GM19099 (cell line): ENCODE results near the gene FBXO46.
A peak's percentile ranks its signal among the peaks of the same experiment; 100 is the strongest.

Experiments used
- POLR2A ChIP-seq: IDR thresholded peaks from 3 replicates; pipeline ENCODE4 v1.6.1; 2011; ENCODE audit warnings: low read depth; ENCODE audit not compliant: insufficient read length; ENCODE audit errors: extremely low read depth

Gene FBXO46

GRCh38 chr19:45730368-45731288 is at the start of gene FBXO46:
Gene FBXO46 (minus strand): TSS chr19:45730896. CDS start chr19:45713495, 17,401 bp downstream.
- peak; percentile 79 for TF ChIP-seq POLR2A

- no peak for TF ChIP-seq POLR2A
Observed at GRCh38 chr19:45780146-45780447, 49.4 kb upstream of the FBXO46 start.

GRCh38 chr19:45779231-45780145 is 48.8 kb upstream of the FBXO46 start:
- TF ChIP-seq POLR2A, result no peak

GRCh38 chr19:45778010-45778661 is 47.4 kb upstream of the FBXO46 start:
- TF ChIP-seq POLR2A, result no peak

GRCh38 chr19:45777395-45777961 is 46.8 kb upstream of the FBXO46 start:
- no peak for TF ChIP-seq POLR2A

GRCh38 chr19:45774765-45775164 is 44.1 kb upstream of the FBXO46 start:
- TF ChIP-seq POLR2A, result no peak

- TF ChIP-seq POLR2A, result no peak
Observed at GRCh38 chr19:45773384-45773783, 42.7 kb upstream of the FBXO46 start.

GRCh38 chr19:45772912-45773311 is 42.2 kb upstream of the FBXO46 start:
- TF ChIP-seq POLR2A, result no peak

GRCh38 chr19:45772130-45772840 is 41.6 kb upstream of the FBXO46 start:
- TF ChIP-seq POLR2A, result no peak

GRCh38 chr19:45771311-45771933 is 40.7 kb upstream of the FBXO46 start:
- TF ChIP-seq POLR2A, result no peak

- TF ChIP-seq POLR2A, result no peak
Observed at GRCh38 chr19:45770192-45771101, 39.8 kb upstream of the FBXO46 start.

- TF ChIP-seq POLR2A, result no peak
Observed at GRCh38 chr19:45769821-45770191, 39.1 kb upstream of the FBXO46 start.
